Activated effector memory CD4-positive, alpha-beta T cell treated with anti-CD3 and anti-CD28 coated beads, Interleukin-2, amount 50 U/mL, for 16 hours (primary cell): ENCODE data around the gene NOL7.
A peak's percentile ranks its signal among the peaks of the same experiment; 100 is the strongest.

Experiments used
- DNase-seq: peaks from one replicate; pipeline ENCODE4 v3.0.0-alpha.2; 2020

Gene NOL7

GRCh38 chr6:13660273-13660672 lies 45.1 kb downstream of the NOL7 start:
- no peak for DNase-seq

DNA sequence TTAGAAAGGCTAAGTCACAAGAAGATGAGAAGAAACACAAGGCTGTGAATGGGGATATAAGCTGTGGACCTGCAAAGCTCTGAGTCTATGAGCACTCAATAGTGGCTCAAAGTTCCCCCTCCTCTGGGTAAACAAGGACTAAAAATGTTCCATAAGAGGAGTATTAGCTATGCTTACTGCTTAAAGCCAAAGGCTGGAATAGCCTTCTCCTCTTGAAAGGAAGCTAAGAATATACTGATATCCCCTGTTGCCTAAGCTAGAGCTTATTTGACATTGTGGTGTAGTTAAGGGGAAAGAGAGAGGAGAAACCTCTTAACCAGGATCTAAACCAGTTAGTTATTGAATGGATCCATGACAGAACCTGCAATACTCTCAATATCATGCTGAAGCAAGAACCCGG lies 45.8 kb downstream of the NOL7 start:
- DNase-seq = no peak

DNA sequence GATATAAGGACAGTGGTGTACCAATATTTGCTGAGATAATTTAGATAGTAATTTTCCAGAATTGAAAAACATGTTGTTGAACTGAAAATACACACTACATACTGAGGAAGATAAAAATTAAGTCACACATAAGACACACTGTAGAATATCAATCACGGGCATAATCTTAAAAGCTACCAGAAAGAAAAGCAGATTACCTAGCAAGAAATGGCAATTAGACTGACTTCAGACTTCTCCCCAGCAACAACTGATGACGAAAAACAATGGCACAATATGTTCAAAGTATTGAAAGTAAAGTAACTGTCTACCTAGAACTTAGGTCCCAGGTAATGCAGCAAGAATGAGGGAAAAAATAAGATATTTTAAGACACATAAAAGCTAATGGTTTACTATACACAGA lies 46.5 kb downstream of the NOL7 start:
- DNase-seq = no peak

GRCh38 chr6:13662651-13663334 lies 47.7 kb downstream of the NOL7 start:
- no peak for DNase-seq

DNA sequence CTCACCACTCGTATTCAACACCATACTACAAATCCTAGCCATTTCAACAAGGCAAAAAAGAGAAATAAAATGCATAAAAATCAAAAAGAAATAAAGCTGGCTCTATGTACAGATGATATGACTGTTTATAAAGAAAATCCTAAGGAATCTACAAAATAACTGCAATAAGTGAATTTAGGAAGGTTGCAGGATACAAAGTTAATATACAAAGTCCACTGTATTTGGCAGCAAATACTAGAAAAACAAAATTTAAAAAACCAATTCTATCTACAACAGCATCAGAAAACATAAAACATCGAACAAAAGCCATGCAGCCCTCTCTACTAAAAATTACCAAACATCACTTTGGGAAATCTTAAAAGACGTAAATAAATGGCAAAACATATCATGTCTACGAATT lies 48.9 kb downstream of the NOL7 start:
- no peak for DNase-seq

- DNase-seq = no peak
These were observed 49.7 kb downstream of the NOL7 start for GRCh38 chr6:13664703-13665352.

GRCh38 chr6:13666194-13667105 lies 51.3 kb downstream of the NOL7 start:
- DNase-seq = peak; percentile 64

- DNase-seq = no peak
These were observed 52.5 kb downstream of the NOL7 start for GRCh38 chr6:13667655-13668054.

- DNase-seq = no peak
These were observed 53.3 kb downstream of the NOL7 start for GRCh38 chr6:13668291-13668928.

GRCh38 chr6:13669476-13669875 lies 54.3 kb downstream of the NOL7 start:
- DNase-seq = no peak
